SK-N-SH treated with all-trans-retinoic acid at 6 μM for 48 hours (cell line): ENCODE results near the gene NUBPL.

Source experiments
- TOX ChIP-seq: fragments of 250-450 bp; sonication (Bioruptor Pico); IDR thresholded peaks from 2 replicates; pipeline ENCODE4 v1.8.0; 2021; ENCODE audit warnings: mild to moderate bottlenecking, moderate library complexity, borderline replicate concordance
- ZFP30 ChIP-seq: fragments of 450-650 bp; formaldehyde crosslinking; IDR thresholded peaks from 2 replicates; pipeline ENCODE4 v1.5.0; 2022; ENCODE audit warnings: mild to moderate bottlenecking, moderate library complexity
- TF ChIP-seq, protein P1 (sequence below): fragments of 250-450 bp; sonication (Bioruptor Pico); IDR thresholded peaks from 2 replicates; pipeline ENCODE4 v1.5.1; 2020; ENCODE audit warnings: low read depth, mild to moderate bottlenecking, moderate library complexity
- TF ChIP-seq, protein P2 (sequence below): fragments of 250-450 bp; sonication (Bioruptor Pico); IDR thresholded peaks from 2 replicates; pipeline ENCODE4 v1.5.0; 2020; ENCODE audit warnings: mild to moderate bottlenecking, moderate library complexity

- no peak for TF ChIP-seq ZFP30 (CRISPR knock-in tag)
- TF ChIP-seq, protein P1, sequence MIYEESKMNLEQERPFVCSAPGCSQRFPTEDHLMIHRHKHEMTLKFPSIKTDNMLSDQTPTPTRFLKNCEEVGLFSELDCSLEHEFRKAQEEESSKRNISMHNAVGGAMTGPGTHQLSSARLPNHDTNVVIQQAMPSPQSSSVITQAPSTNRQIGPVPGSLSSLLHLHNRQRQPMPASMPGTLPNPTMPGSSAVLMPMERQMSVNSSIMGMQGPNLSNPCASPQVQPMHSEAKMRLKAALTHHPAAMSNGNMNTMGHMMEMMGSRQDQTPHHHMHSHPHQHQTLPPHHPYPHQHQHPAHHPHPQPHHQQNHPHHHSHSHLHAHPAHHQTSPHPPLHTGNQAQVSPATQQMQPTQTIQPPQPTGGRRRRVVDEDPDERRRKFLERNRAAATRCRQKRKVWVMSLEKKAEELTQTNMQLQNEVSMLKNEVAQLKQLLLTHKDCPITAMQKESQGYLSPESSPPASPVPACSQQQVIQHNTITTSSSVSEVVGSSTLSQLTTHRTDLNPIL (CRISPR knock-in tag) = no peak
- no peak for TF ChIP-seq TOX (CRISPR knock-in tag)
- TF ChIP-seq, protein P2, sequence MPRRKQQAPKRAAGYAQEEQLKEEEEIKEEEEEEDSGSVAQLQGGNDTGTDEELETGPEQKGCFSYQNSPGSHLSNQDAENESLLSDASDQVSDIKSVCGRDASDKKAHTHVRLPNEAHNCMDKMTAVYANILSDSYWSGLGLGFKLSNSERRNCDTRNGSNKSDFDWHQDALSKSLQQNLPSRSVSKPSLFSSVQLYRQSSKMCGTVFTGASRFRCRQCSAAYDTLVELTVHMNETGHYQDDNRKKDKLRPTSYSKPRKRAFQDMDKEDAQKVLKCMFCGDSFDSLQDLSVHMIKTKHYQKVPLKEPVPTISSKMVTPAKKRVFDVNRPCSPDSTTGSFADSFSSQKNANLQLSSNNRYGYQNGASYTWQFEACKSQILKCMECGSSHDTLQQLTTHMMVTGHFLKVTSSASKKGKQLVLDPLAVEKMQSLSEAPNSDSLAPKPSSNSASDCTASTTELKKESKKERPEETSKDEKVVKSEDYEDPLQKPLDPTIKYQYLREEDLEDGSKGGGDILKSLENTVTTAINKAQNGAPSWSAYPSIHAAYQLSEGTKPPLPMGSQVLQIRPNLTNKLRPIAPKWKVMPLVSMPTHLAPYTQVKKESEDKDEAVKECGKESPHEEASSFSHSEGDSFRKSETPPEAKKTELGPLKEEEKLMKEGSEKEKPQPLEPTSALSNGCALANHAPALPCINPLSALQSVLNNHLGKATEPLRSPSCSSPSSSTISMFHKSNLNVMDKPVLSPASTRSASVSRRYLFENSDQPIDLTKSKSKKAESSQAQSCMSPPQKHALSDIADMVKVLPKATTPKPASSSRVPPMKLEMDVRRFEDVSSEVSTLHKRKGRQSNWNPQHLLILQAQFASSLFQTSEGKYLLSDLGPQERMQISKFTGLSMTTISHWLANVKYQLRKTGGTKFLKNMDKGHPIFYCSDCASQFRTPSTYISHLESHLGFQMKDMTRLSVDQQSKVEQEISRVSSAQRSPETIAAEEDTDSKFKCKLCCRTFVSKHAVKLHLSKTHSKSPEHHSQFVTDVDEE = no peak
Measured at GRCh38 chr14:31785574-31785973, 224.4 kb downstream of the NUBPL start.
